GM21576 (cell line): ENCODE measurements around the gene AP4E1.
"Not testable (repeated sequence)": the region's sequence is repeated elsewhere in the genome, so short reads cannot be mapped to it uniquely, and the experiment has no call there.

Source experiments
- ATAC-seq: cut with Tn5 transposase; IDR thresholded peaks from one replicate; pipeline ENCODE4 v1.9.1; 2021; ENCODE audit warnings: mild to moderate bottlenecking, moderate library complexity; ENCODE audit not compliant: unreplicated experiment

AP4E1 gene

GRCh38 chr15:50888054-50888453, 20.4 kb upstream of the AP4E1 start:
- no peak for ATAC-seq

GRCh38 chr15:50889589-50889988, 18.9 kb upstream of the AP4E1 start:
- no peak for ATAC-seq

DNA sequence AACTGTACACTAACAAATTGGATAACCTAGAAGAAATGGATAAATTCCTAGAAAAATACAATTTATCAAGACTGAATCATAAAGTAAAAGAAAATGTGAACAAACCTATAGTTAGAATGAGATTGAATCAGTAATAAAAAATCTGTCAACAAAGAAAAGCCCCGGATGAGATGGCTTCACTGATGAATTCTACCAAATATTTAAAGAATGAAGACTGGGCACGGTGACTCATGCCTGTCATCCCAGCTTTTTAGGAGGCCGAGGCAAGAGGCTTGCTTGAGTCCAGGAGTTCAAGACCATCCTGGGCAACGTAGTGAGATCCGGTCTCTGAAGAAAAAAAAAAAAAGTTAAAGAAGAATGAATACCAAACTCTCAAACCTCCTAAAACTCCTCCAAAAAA, 17.7 kb upstream of the AP4E1 start:
- ATAC-seq, result no peak

- ATAC-seq, result no peak
These were observed 17.3 kb upstream of the AP4E1 start for GRCh38 chr15:50891159-50891558.

DNA sequence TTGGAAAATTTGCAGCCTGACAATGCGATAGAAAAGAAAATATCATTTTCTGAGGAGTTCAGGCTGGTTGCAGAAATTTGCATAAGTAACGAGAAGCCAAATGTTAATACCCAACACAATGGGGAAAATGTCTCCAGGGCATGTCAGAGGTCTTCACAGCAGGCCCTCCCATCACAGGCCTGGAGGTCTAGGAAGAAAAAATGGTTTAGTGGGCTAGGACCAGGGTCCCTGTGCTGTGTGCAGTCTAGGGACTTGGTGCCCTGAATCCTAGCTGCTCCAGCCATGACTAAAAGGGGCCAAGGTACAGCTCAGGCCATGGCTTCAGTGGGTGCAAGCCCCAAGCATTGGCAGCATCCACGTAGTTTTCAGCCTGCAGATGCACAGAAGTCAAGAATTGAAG, 14.5 kb upstream of the AP4E1 start:
- no peak for ATAC-seq

DNA sequence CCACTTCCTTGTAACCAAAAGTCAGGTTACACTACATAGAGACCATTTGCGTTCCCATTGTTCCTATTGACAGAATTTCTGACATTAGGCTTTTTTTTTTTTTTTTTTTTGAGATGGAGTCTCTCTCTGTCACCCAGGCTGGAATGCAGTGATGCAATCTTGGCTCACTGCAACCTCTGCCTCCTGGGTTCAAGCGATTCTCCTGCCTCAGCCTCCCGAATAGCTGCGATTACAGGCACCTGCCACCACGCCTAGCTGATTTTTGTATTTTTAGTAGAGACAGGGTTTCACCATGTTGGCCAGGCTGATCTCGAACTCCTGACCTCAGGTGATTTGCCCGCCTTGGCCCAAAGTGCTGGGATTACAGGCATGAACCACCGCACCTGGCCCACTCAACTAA, 7.1 kb upstream of the AP4E1 start:
- ATAC-seq, result not testable (repeated sequence)

DNA sequence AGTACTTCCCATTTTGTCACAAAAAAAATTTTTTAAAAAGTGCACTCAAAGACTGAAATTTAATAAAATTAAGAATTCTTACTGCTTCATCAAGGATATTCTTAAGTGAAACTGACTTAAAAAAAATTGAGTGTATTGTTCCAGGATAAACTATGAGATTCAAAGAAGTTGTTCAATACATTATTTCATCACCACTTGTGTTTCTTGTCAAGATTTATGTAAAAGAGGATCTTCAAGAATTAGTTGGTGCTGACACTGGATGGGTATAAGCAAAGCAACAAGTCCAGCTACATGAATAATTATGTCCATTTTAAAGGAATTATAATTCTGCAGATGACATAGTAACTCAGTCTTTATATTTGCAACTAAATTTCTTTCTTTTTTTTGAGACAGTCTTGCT, 4.3 kb upstream of the AP4E1 start:
- ATAC-seq, result no peak

GRCh38 chr15:50905055-50905454, 3.4 kb upstream of the AP4E1 start:
- no peak for ATAC-seq

- peak; percentile 63 for ATAC-seq
These were observed 1.4 kb upstream of the AP4E1 start for GRCh38 chr15:50906954-50907600.

DNA sequence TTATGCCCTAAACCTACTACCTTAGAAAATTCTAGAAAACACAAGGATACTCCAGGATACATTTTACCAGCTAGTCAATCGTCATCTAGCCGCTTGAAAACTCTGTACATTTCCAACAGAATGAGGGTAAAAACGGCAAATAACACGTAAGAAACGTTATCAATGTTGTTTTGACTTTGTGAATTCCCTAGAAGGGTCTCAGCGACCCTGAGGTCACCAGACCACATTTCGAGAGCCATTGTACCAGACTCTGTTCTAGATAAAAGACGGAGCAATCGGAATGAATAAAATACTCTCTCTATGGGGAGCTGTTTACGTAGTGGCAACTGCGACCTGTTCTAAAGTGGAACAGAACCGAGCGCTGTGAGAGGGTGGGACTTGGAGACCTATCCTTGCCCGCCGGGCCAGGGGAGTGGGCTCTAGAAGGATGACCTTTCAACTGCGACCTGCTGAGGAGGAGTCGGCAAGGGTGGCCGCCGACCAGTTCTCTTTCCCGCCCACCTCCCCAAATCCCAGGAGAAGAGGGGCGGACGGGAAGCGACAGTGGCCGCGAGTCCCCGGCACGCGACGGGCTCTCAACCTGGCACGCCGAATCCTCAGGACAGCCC, 778 bp upstream of the AP4E1 start:
- ATAC-seq, result peak; percentile 12

DNA sequence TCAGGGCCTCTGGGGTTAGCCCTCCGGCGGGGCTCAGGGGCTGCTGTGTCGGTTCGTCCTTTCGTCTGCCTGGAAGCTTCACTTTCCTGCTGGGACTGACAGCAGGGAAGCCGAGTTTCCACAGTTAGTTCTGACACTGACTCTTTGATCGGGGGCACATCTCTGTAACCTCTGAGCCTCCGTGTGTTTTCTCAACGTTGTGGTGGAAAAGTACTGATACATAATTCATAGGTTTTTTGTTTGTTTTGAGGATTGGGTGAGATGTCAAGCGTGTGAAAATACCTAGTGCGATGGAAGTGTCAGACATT, 481 bp downstream of the AP4E1 start:
- ATAC-seq, result no peak

GRCh38 chr15:50910426-50910795, 1.9 kb downstream of the AP4E1 start:
- ATAC-seq, result not testable (repeated sequence)

DNA sequence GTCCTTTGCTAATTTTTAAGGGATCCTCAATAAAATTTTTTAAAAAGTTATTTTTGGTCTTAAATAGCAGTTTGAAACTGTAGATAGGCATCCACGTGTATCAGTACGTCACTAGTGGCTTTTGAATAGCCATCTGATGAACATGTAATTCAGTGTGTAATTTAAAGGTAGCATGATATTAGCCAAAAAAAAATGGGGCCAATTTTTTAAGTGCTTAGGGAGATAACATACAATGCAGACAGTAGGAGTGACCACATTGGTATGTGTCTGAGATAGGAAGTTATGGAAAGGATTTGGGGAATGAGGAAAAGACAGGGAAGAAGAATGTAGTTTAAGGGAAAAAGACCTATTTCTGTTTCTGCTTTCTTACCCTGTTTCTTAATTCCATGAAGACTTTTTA, 2.5 kb downstream of the AP4E1 start:
- ATAC-seq, result no peak

DNA sequence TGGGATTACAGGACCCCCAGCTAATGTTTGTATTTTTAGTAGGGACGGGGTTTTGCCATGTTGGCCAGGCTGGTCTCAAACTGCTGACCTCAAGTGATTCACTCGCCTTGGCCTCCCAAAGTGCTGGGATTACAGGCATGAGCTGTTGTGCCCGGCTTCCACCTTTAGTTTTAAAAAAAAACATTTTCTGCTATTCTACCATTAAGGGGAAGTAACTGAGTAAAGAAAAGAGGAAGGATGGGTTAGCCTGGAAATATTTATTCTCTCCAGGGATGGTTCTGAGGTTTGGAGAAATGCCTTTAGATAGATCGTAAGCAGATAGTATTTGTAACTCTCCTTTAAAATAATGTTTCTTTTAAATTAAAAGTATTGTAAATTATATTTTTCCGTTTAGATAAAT, 3.1 kb downstream of the AP4E1 start:
- ATAC-seq, result no peak

DNA sequence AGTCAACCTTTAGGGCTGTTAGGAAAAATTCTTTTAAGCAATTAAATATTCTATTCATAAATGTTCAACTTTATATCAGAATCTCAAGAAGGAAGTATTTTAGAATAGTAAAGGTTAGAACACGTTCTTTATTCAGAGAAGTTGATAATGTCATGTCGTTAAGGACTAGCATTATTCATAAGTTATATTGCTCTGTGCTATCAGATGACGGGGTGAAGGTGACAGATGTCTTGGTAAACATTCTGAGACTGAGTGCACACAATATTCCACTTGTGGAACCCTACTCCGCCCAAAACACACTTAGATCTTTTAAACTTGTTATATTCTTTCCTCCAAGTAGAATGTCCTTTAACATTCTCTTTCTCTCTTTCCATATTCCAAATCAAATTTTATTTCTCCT, 7.9 kb downstream of the AP4E1 start:
- ATAC-seq, result no peak

DNA sequence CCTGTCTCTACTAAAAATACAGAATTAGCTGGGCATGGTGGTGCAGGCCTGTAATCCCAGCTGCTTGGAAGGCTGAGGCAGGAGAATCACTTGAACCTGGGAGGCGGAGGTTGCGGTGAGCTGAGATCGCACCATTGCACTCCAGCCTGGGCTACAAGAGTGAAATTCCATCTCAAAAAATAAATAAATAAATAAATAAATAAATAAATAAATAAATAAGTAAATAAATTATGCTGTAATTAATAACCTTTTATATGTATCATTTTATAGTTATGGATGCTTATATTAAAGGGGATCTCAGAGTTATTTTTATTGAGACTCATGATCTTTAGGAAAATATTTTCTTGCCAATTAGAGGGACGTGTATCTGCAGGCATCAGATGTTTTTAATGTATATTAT, 10.9 kb downstream of the AP4E1 start:
- ATAC-seq, result not testable (repeated sequence)

- ATAC-seq, result no peak
These were observed 16.8 kb downstream of the AP4E1 start for GRCh38 chr15:50925281-50925680.

GRCh38 chr15:50929062-50929461, 20.6 kb downstream of the AP4E1 start:
- ATAC-seq, result no peak

DNA sequence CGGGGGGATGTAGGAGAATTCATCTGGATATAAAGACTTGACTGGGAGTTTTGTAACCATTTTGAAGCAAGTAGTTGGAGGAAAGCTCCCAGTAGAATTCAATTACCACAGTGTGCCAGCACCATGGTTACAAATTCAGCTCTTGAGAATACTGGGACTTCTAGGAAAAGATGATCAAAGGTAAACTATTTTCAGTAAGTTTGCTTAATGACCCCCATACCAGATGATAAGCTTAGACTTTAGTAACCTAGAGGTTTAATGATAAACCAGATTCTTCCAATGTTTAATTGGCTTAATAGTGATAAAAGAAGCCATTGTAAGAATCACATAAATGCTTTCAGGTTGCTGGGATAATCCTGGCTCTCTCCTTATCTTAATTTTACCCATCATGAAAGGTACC, 22.3 kb downstream of the AP4E1 start:
- ATAC-seq, result no peak

GRCh38 chr15:50933341-50933740, 24.9 kb downstream of the AP4E1 start:
- ATAC-seq, result no peak

DNA sequence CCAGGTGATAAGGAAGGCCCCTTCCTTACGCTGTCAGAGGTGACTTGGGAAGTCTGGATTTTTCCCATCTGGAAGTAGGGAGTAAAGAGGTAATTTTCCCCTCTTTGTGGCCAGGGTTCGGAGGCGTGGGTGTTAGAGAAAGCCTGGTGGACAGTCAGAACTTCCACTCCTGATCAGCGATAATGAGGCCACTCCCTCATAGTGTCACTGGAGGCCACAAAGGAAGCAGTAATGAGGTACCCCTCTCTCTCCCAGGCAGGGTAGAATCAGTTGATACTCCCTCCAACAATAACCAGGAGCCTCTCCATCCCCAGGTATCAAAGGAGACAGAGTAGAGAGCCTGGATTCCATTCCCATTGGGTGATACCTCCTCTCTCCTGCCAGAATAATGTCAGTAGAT, 30.0 kb downstream of the AP4E1 start:
- ATAC-seq, result no peak

GRCh38 chr15:50939911-50940310, 31.4 kb downstream of the AP4E1 start:
- no peak for ATAC-seq

GRCh38 chr15:50940506-50940905, 32.0 kb downstream of the AP4E1 start:
- ATAC-seq, result no peak
